RWPE1 (cell line): Measurements from ENCODE around the gene INS.

Experiments
- CTCF ChIA-PET: fragments of 350-600 bp; sonication (Branson Sonifier 250); formaldehyde crosslinking; extraction: SDS; loops from one replicate; lab custom pipeline; 2021; lab: Yijun Ruan, JAX
- POLR2A ChIA-PET: fragments of 400-600 bp; formaldehyde crosslinking; extraction: SDS; loops from one replicate; lab custom pipeline; 2020; ENCODE audit warnings: antibody characterized with exemption; ENCODE audit not compliant: low non-redundant PET; lab: Yijun Ruan, JAX
- DNase-seq: peaks from one replicate; pipeline ENCODE4 v3.0.0; 2012; ENCODE audit warnings: low spot score
- H3K27ac ChIP-seq: fragments of 450-650 bp; 2 replicates; pipeline ENCODE4 v1.5.1; 2017
- CTCF ChIP-seq: fragments of 450-650 bp; conservative IDR thresholded peaks from 2 replicates; pipeline ENCODE4 v1.5.1; 2017; ENCODE audit warnings: low read depth, mild to moderate bottlenecking

INS gene

GRCh38 chr11:2140411-2141400 is 20.3 kb downstream of the INS start:
- ChIA-PET CTCF (interaction anchor here (0.5 to 1.0 kb wide), 6 partner anchors 104 to 316 kb away, joined by 3 to 4 read pairs (median 3); no protein-coding TSS in a partner anchor), POLR2A (no interaction called here)
- DNase-seq = no peak
- no peak overlapping the region for H3K27ac ChIP-seq
- no peak for TF ChIP-seq CTCF

- DNase-seq = no peak
- H3K27ac ChIP-seq = no peak overlapping the region
- POLR2A ChIA-PET = no interaction called here
- TF ChIP-seq CTCF = no peak
- CTCF ChIA-PET = interaction anchor here (0.5 to 1.6 kb wide), 5 partner anchors 11 to 315 kb away, joined by 3 to 8 read pairs (median 3); no protein-coding TSS in a partner anchor
These were observed 21.2 kb downstream of the INS start for GRCh38 chr11:2139621-2140337.

- POLR2A ChIA-PET = no interaction called here
- no peak within 1 kb of the TSS for H3K27ac ChIP-seq
- CTCF ChIA-PET = interaction anchor here (0.6 to 1.6 kb wide), 3 partner anchors 11 to 102 kb away, joined by 4 to 8 read pairs (median 4); no protein-coding TSS in a partner anchor
- no peak for TF ChIP-seq CTCF
- no peak for DNase-seq
These were observed 21.9 kb downstream of the INS start, which contains the start of gene IGF2 for GRCh38 chr11:2139123-2139521. TSS of gene IGF2 (minus strand) at chr11:2139389. CDS start at chr11:2135523, 3,866 bp downstream.

GRCh38 chr11:2138431-2139122 is 22.4 kb downstream of the INS start:
- no peak for TF ChIP-seq CTCF
- CTCF ChIA-PET = interaction anchor here (0.6 to 1.6 kb wide), 4 partner anchors 12 to 116 kb away, joined by 3 to 8 read pairs (median 4); no protein-coding TSS in a partner anchor
- DNase-seq = no peak
- POLR2A ChIA-PET = no interaction called here
- no peak overlapping the region for H3K27ac ChIP-seq

- no peak for DNase-seq
- no peak overlapping the region for H3K27ac ChIP-seq
- ChIA-PET POLR2A (no interaction called here), CTCF (interaction anchor here (0.6 to 1.4 kb wide), 3 partner anchors 13 to 116 kb away, joined by 3 to 4 read pairs (median 4); no protein-coding TSS in a partner anchor)
- TF ChIP-seq CTCF = no peak
These were observed 23.0 kb downstream of the INS start for GRCh38 chr11:2138068-2138430.
